ENCODE measurements around the gene LZTR1. TPM values are rescaled to one million over a fixed set of nuclear protein-coding genes. Genes with fewer than 3 reads are reported as not detected.
A peak's percentile ranks its signal among the peaks of the same experiment; 100 is the strongest.

Gene LZTR1
- total RNA-seq, 4 donors from 2014 or later, result 42.4 to 76.3 (median 57.2) TPM

GRCh38 chr22:20979243-20979809, 2.8 kb upstream of the LZTR1 start:
- peak overlapping the region; percentile 36 to 51 (median 40) for H3K4me3 ChIP-seq
- no peak for DNase-seq (ENCODE audit: extremely low spot score)
- peaks cover 0 to 8% (median 4%) of the 10 kb centered on the region in 4 donors for H3K9me3 ChIP-seq
- peaks cover 0 to 9% (median 6%) of the 10 kb centered on the region in 4 donors for H3K36me3 ChIP-seq
- intact Hi-C loops (cut with DNase I), result no loop called here
- H3K27me3 ChIP-seq, result no peaks in the 10 kb centered on the region
- peaks cover 34 to 45% (median 43%) of the 10 kb centered on the region in 4 donors for H3K4me1 ChIP-seq
- peak overlapping the region in 3 of 4 donors; percentile 20 to 94 (median 52) for H3K27ac ChIP-seq (replicated peaks in 1 of 4)
- 29% methylated on average over 13 of the region's 39 CpGs for whole genome bisulfite sequencing
- no peak for TF ChIP-seq CTCF (IDR thresholded peaks at IDR 0.05)
- TF ChIP-seq POLR2AphosphoS5 (IDR thresholded peaks at IDR 0.05), result peak; percentile 55 to 61
- TF ChIP-seq EP300 (IDR thresholded peaks at IDR 0.05), result no peak
- TF ChIP-seq POLR2A (IDR thresholded peaks at IDR 0.05; ENCODE audit: low read depth), result no peak

GRCh38 chr22:20979940-20980453, 2.1 kb upstream of the LZTR1 start:
- WGBS, result 93% methylated on average over 3 of the region's 13 CpGs
- Histone ChIP-seq H3K4me3 (peak overlapping the region; percentile 36 to 51 (median 40)), H3K4me1 (peaks cover 34 to 45% (median 43%) of the 10 kb centered on the region in 4 donors), H3K9me3 (peaks cover 0 to 8% (median 4%) of the 10 kb centered on the region in 4 donors), H3K36me3 (peaks cover 0 to 13% (median 6%) of the 10 kb centered on the region in 4 donors), H3K27me3 (no peaks in the 10 kb centered on the region), H3K27ac (replicated peaks in 1 of 4) (peak overlapping the region in 3 of 4 donors; percentile 20 to 94 (median 52))
- no peak for DNase-seq (ENCODE audit: extremely low spot score)
- TF ChIP-seq EP300 (IDR thresholded peaks at IDR 0.05), result no peak
- no peak for TF ChIP-seq POLR2A (IDR thresholded peaks at IDR 0.05; ENCODE audit: low read depth)
- no peak for TF ChIP-seq POLR2AphosphoS5 (IDR thresholded peaks at IDR 0.05)
- TF ChIP-seq CTCF (IDR thresholded peaks at IDR 0.05), result no peak
- intact Hi-C loops (cut with DNase I), result no loop called here

- peak overlapping the region in 2 of 4 donors; percentile 94 for H3K27ac ChIP-seq (replicated peaks in 1 of 4)
- intact Hi-C loops (cut with DNase I), result no loop called here
These were observed 1.6 kb upstream of the LZTR1 start for GRCh38 chr22:20980523-20980922.

GRCh38 chr22:20980938-20981722, 967 bp upstream of the LZTR1 start:
- 68% methylated on average over 10 of the region's 10 CpGs for WGBS
- no peak for DNase-seq (ENCODE audit: extremely low spot score)
- intact Hi-C loops (cut with DNase I), result no loop called here
- peaks cover 0 to 8% (median 4%) of the 10 kb centered on the region in 4 donors for H3K9me3 ChIP-seq
- no peaks in the 10 kb centered on the region for H3K27me3 ChIP-seq
- peaks cover 0 to 22% (median 15%) of the 10 kb centered on the region in 4 donors for H3K36me3 ChIP-seq
- H3K27ac ChIP-seq (replicated peaks in 1 of 4), result peak overlapping the region; percentile 91 to 95 (median 94)
- H3K4me1 ChIP-seq, result peaks cover 34 to 45% (median 43%) of the 10 kb centered on the region in 4 donors
- no peak for TF ChIP-seq POLR2A (IDR thresholded peaks at IDR 0.05; ENCODE audit: low read depth)
- peak overlapping the region; percentile 75 to 97 (median 82) for H3K4me3 ChIP-seq

More at GRCh38 chr22:20980523-20980922, 1.6 kb upstream of the LZTR1 start:
- Histone ChIP-seq H3K36me3 (peaks cover 0 to 16% (median 9%) of the 10 kb centered on the region in 4 donors), H3K4me3 (no peak overlapping the region), H3K9me3 (peaks cover 0 to 8% (median 4%) of the 10 kb centered on the region in 4 donors), H3K4me1 (peaks cover 34 to 45% (median 43%) of the 10 kb centered on the region in 4 donors), H3K27me3 (no peaks in the 10 kb centered on the region)
- 84% methylated on average over 4 of the region's 4 CpGs for WGBS
- DNase-seq (ENCODE audit: extremely low spot score), result no peak
- TF ChIP-seq EP300 (IDR thresholded peaks at IDR 0.05), result no peak
- no peak for TF ChIP-seq POLR2A (IDR thresholded peaks at IDR 0.05; ENCODE audit: low read depth)
- TF ChIP-seq POLR2AphosphoS5 (IDR thresholded peaks at IDR 0.05), result no peak
- no peak for TF ChIP-seq CTCF (IDR thresholded peaks at IDR 0.05)

GRCh38 chr22:20982563-20982882, 426 bp downstream of the LZTR1 start:
- Histone ChIP-seq H3K4me3 (peak overlapping the region; percentile 75 to 97 (median 82)), H3K27ac (replicated peaks in 1 of 4) (peak overlapping the region; percentile 91 to 95 (median 94)), H3K9me3 (peaks cover 0 to 8% (median 4%) of the 10 kb centered on the region in 4 donors), H3K4me1 (peaks cover 34 to 45% (median 43%) of the 10 kb centered on the region in 4 donors), H3K36me3 (peaks cover 10 to 34% (median 24%) of the 10 kb centered on the region in 4 donors), H3K27me3 (no peaks in the 10 kb centered on the region)
- no peak for DNase-seq (ENCODE audit: extremely low spot score)
- WGBS, result 0% methylated on average over 9 of the region's 12 CpGs
- no peak for TF ChIP-seq EP300 (IDR thresholded peaks at IDR 0.05)
- TF ChIP-seq CTCF (IDR thresholded peaks at IDR 0.05), result no peak
- TF ChIP-seq POLR2AphosphoS5 (IDR thresholded peaks at IDR 0.05), result no peak
- no peak for TF ChIP-seq POLR2A (IDR thresholded peaks at IDR 0.05; ENCODE audit: low read depth)
- intact Hi-C loops (cut with DNase I), result loop anchor here (2.0 kb wide), 1 partner anchor 16 kb away; no protein-coding TSS in a partner anchor
